MM.1S (cell line): ENCODE measurements around the gene NFATC3.

Source experiments
- CTCF ChIP-seq: fragments of 300-600 bp; sonication (generic); IDR thresholded peaks from 2 replicates; pipeline ENCODE4 v1.5.1; 2016; ENCODE audit warnings: antibody characterized with exemption, low read length, mixed read lengths
- EZH2 ChIP-seq: fragments of 300-600 bp; sonication (generic); optimal IDR thresholded peaks from 2 replicates; pipeline ENCODE3; 2017; ENCODE audit warnings: low read depth, mild to moderate bottlenecking, antibody characterized with exemption, low read length, mixed read lengths
- EZH2phosphoT487 ChIP-seq: fragments of 300-600 bp; sonication (generic); IDR thresholded peaks from 2 replicates; pipeline ENCODE4 v1.6.1; 2018; ENCODE audit warnings: antibody characterized with exemption, low read length

DNA sequence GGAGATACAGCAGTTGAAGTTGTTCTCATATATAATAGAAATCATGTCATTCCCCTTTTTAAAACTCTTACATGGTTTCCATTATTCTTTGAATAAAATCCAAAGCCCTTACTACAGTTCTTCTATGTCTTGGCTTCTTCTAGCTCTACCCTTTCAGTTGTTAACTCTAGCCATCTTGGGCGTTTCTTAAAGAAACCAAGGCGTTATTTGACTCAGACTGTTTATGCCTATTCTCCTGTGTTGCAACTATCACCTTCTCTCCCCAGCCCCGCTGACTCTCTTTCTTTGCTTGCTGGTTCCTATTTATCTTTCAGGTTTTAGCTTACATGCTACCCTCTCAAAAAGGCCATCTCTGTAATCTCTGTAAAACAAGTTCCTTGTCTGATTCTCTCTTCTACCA lies 32.7 kb downstream of the NFATC3 start:
- TF ChIP-seq CTCF (no peak), EZH2phosphoT487 (no peak), EZH2 (no peak)
